Cardiac muscle cell (in vitro differentiated cells and primary cell): ENCODE data around the gene GGA3. TPM values are rescaled to one million over a fixed set of nuclear protein-coding genes. Genes with fewer than 3 reads are reported as not detected.
"Not testable (repeated sequence)": the region's sequence is repeated elsewhere in the genome, so short reads cannot be mapped to it uniquely, and the experiment has no call there.

Experiments
- DNase-seq, 2 donors: peaks; one replicate each; pipeline versions ENCODE4 v3.0.0 to v3.0.0-alpha.2; 2010 to 2017; ENCODE audit warnings: low read depth in 1 of 2, low spot score in 1 of 2
- H3K27ac ChIP-seq: fragments of 200-600 bp; sonication (generic); 2 replicates; pipeline ENCODE4 v1.5.1; 2016
- H3K27me3 ChIP-seq: fragments of 200-600 bp; sonication (generic); 2 replicates; pipeline ENCODE4 v1.6.0; 2016; ENCODE audit warnings: control low read depth
- H3K36me3 ChIP-seq: fragments of 200-600 bp; sonication (generic); 2 replicates; pipeline ENCODE4 v1.5.1; 2016; ENCODE audit warnings: control low read depth
- H3K4me1 ChIP-seq: fragments of 200-600 bp; sonication (generic); 2 replicates; pipeline ENCODE4 v1.8.1; 2017; ENCODE audit warnings: low read depth, mild to moderate bottlenecking, mixed run types
- H3K4me3 ChIP-seq: fragments of 200-600 bp; sonication (generic); 2 replicates; pipeline ENCODE4 v1.5.1; 2016; ENCODE audit warnings: mild to moderate bottlenecking
- H3K9me3 ChIP-seq: fragments of 200-600 bp; sonication (generic); 2 replicates; pipeline ENCODE4 v1.5.1; 2017; ENCODE audit warnings: low read depth, mild to moderate bottlenecking, control low read depth
- CTCF ChIP-seq: IDR thresholded peaks from 2 replicates; pipeline ENCODE4 v1.5.1; 2012; ENCODE audit warnings: low read depth, mild to moderate bottlenecking, low read length
- polyA plus RNA-seq: library from polyadenylated mRNA; unstranded; fragments of >200 nt; fragmentation: Nextera tagmentation; extraction: Ambion mirVana; gene quantifications from 2 replicates; pipeline ENCODE4 v1.2.1, GENCODE V29; 2016
- total RNA-seq: library from RNA; depleted of rRNA; stranded (reverse); fragments of >200 nt; gene quantifications from 2 replicates; pipeline ENCODE4 v1.2.3, GENCODE V29; 2016

The GGA3 gene
- total and polyA plus RNA-seq, 2 experiments from 2014 or later = 25.6 to 35.3 TPM

- Histone ChIP-seq H3K4me3 (no peak overlapping the region), H3K27ac (peak overlapping the region; percentile 53), H3K9me3 (no peaks in the 10 kb centered on the region), H3K4me1 (peaks cover 6% of the 10 kb centered on the region), H3K27me3 (no peaks in the 10 kb centered on the region), H3K36me3 (peaks cover 9% of the 10 kb centered on the region)
- TF ChIP-seq CTCF = no peak
- no peak for DNase-seq
Measured at GRCh38 chr17:75266316-75267152, 5.1 kb upstream of the GGA3 start.

- Histone ChIP-seq H3K4me3 (no peak overlapping the region), H3K36me3 (peaks cover 9% of the 10 kb centered on the region), H3K4me1 (peaks cover 6% of the 10 kb centered on the region), H3K9me3 (no peaks in the 10 kb centered on the region), H3K27ac (no peak overlapping the region), H3K27me3 (no peaks in the 10 kb centered on the region)
- no peak for TF ChIP-seq CTCF
- no peak for DNase-seq
Measured at GRCh38 chr17:75265614-75266315, 4.4 kb upstream of the GGA3 start.

- no peaks in the 10 kb centered on the region for H3K27me3 ChIP-seq
- peaks cover 14% of the 10 kb centered on the region for H3K4me1 ChIP-seq
- peaks cover 9% of the 10 kb centered on the region for H3K36me3 ChIP-seq
- H3K9me3 ChIP-seq = no peaks in the 10 kb centered on the region
- H3K4me3 ChIP-seq = peak overlapping the region; percentile 91
- TF ChIP-seq CTCF = no peak
- no peak for DNase-seq
- H3K27ac ChIP-seq = peak overlapping the region; percentile 99
Measured at GRCh38 chr17:75263055-75263454, 1.6 kb upstream of the GGA3 start.

- peak in 1 of 2 donors; percentile 35 for DNase-seq
- H3K36me3 ChIP-seq = peaks cover 9% of the 10 kb centered on the region
- no peak for TF ChIP-seq CTCF
- peak overlapping the region; percentile 99 for H3K27ac ChIP-seq
- no peaks in the 10 kb centered on the region for H3K9me3 ChIP-seq
- peaks cover 14% of the 10 kb centered on the region for H3K4me1 ChIP-seq
- no peaks in the 10 kb centered on the region for H3K27me3 ChIP-seq
- peak overlapping the region; percentile 91 for H3K4me3 ChIP-seq
Measured at GRCh38 chr17:75262112-75262606, 753 bp upstream of the GGA3 start.

GRCh38 chr17:75260641-75261335 lies 618 bp downstream of the GGA3 start:
- Histone ChIP-seq H3K9me3 (no peaks in the 10 kb centered on the region), H3K4me1 (peaks cover 14% of the 10 kb centered on the region), H3K36me3 (peaks cover 3% of the 10 kb centered on the region), H3K27me3 (no peaks in the 10 kb centered on the region), H3K4me3 (peak overlapping the region; percentile 91), H3K27ac (peak overlapping the region; percentile 99)
- TF ChIP-seq CTCF = no peak
- DNase-seq = peak in 1 of 2 donors; percentile 29

- not testable (repeated sequence) for H3K4me3 ChIP-seq, H3K9me3 ChIP-seq, H3K27ac ChIP-seq, H3K4me1 ChIP-seq, DNase-seq, H3K27me3 ChIP-seq, H3K36me3 ChIP-seq
Measured at GRCh38 chr17:75257228-75257627, 4.2 kb downstream of the GGA3 start.

GRCh38 chr17:75255954-75256698 lies 5.3 kb downstream of the GGA3 start:
- not testable (repeated sequence) for H3K4me1 ChIP-seq, H3K4me3 ChIP-seq, H3K9me3 ChIP-seq, H3K27me3 ChIP-seq, DNase-seq, H3K27ac ChIP-seq, H3K36me3 ChIP-seq
